Measurements from ENCODE around the gene CCSER1.

The CCSER1 gene

GRCh38 chr4:91592125-91592524 is 1464.9 kb downstream of the CCSER1 start:
- no peak for TF ChIP-seq CTCF (IDR thresholded peaks at IDR 0.05; ENCODE audit: insufficient read depth, low read length, missing control alignments)
- H3K4me3 ChIP-seq (ENCODE audit: low read depth, low read length), result no peak overlapping the region
- no peak for DNase-seq (ENCODE audit: low read depth, low spot score)
- POLR2A ChIA-PET, result no interaction called here
- CTCF ChIA-PET, result no interaction called here

- ChIA-PET CTCF (no interaction called here), POLR2A (no interaction called here)
- TF ChIP-seq CTCF (IDR thresholded peaks at IDR 0.05; ENCODE audit: insufficient read depth, low read length, missing control alignments), result no peak
- DNase-seq (ENCODE audit: low read depth, low spot score), result no peak
- H3K4me3 ChIP-seq (ENCODE audit: low read depth, low read length), result no peak overlapping the region
Observed at GRCh38 chr4:91596718-91597117, 1469.5 kb downstream of the CCSER1 start.

GRCh38 chr4:91598696-91599095 is 1471.5 kb downstream of the CCSER1 start:
- no peak overlapping the region for H3K4me3 ChIP-seq (ENCODE audit: low read depth, low read length)
- POLR2A ChIA-PET, result no interaction called here
- TF ChIP-seq CTCF (IDR thresholded peaks at IDR 0.05; ENCODE audit: insufficient read depth, low read length, missing control alignments), result no peak
- DNase-seq (ENCODE audit: low read depth, low spot score), result no peak
- CTCF ChIA-PET, result no interaction called here

- H3K4me3 ChIP-seq (ENCODE audit: low read depth, low read length), result no peak overlapping the region
- no peak for TF ChIP-seq CTCF (IDR thresholded peaks at IDR 0.05; ENCODE audit: insufficient read depth, low read length, missing control alignments)
- ChIA-PET CTCF (no interaction called here), POLR2A (no interaction called here)
- DNase-seq (ENCODE audit: low read depth, low spot score), result no peak
Observed at GRCh38 chr4:91600301-91600700, 1473.1 kb downstream of the CCSER1 start.

- ChIA-PET POLR2A (no interaction called here), CTCF (no interaction called here)
- TF ChIP-seq CTCF (IDR thresholded peaks at IDR 0.05; ENCODE audit: insufficient read depth, low read length, missing control alignments), result no peak
- DNase-seq (ENCODE audit: low read depth, low spot score), result no peak
- no peak overlapping the region for H3K4me3 ChIP-seq (ENCODE audit: low read depth, low read length)
Observed at GRCh38 chr4:91601401-91601800, 1474.2 kb downstream of the CCSER1 start.

- POLR2A ChIA-PET, result no interaction called here
- no peak overlapping the region for H3K4me3 ChIP-seq (ENCODE audit: low read depth, low read length)
- CTCF ChIA-PET, result no interaction called here
- TF ChIP-seq CTCF (IDR thresholded peaks at IDR 0.05; ENCODE audit: insufficient read depth, low read length, missing control alignments), result no peak
- no peak for DNase-seq (ENCODE audit: low read depth, low spot score)
Observed at GRCh38 chr4:91611782-91612181, 1484.6 kb downstream of the CCSER1 start.

All from AG04449 (cell line).